ENCODE data around the gene TNIP1.

The TNIP1 gene

DNA sequence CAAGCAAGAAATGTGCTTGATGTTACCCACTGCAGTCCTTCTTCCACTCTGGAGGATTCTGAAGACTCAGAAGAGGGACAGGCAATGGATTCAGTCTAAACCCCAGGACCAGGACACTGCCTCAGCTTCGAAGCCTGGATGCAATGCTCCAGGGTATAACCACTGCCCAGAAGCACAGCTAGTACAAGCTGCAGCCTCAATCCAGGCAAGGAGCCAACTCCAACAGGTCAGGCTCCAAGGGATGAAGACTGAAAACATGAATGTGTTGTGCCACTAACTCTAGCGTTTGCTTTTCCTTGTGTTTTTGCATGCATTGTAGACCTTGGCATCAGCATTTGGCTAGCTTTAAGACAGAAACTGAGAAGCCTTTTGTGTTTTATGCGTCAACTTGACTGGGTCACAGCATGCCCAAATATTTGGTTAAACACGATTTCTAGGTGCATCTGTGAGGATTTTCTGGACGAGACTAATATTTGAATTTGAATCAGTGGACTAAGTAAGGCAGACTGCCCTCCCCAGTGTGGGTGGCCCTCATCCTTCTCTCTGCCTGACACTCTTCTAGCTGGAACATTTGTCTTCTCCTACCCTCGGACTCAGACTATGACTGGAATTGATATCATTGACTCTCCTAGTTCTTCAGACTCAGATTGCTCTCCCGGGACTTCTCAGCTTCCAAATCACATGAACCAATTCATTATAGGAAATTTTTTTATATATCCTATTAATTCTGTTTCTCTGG, 81.0 kb downstream of the TNIP1 start:
- H3K9me3 ChIP-seq (replicated peaks; ENCODE audit: low read length) = no peaks in the 10 kb centered on the region
- no peak overlapping the region for H3K4me3 ChIP-seq (ENCODE audit: low read length)
- H3K27me3 ChIP-seq (ENCODE audit: control insufficient read depth, insufficient read depth, low read length) = peaks cover 11% of the 10 kb centered on the region
- H3K4me1 ChIP-seq (ENCODE audit: control insufficient read depth, insufficient read depth, low read length) = no peaks in the 10 kb centered on the region
- no peak overlapping the region for H3K4me2 ChIP-seq (ENCODE audit: low read length)
- no peak overlapping the region for H3K9ac ChIP-seq (ENCODE audit: low read depth, low read length)
- H3K36me3 ChIP-seq (ENCODE audit: insufficient read depth, low read length) = no peaks in the 10 kb centered on the region

DNA sequence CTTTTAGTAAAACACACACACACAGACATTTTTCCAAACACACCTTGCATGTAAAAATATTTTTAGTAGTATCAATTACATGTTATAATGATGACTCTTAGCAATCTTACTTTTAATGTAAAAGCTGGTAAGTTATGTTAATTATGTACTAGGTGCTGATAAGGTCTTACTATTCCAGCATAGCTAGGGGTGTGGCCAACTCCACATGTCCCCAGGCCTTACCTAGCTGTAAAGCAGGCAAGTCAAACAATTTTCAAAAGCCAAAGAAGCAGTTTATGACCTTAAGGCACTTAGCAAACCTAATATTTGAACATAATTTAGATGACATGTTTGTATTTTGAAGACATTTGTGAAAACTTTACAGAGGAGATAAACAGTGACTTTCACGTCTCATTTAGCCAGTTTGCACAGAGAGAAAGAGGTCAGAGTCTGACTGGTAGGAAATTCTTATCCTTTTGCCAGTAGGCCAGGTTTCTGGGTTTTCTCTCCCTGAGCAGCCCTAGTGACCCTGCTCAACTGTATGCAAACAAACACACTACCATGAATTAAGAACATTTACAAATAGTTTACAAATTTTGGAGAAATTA, 86.9 kb downstream of the TNIP1 start:
- Histone ChIP-seq H3K4me3 (ENCODE audit: low read length) (no peak overlapping the region), H3K9ac (ENCODE audit: low read depth, low read length) (no peak overlapping the region), H3K9me3 (replicated peaks; ENCODE audit: low read length) (no peaks in the 10 kb centered on the region), H3K4me1 (ENCODE audit: control insufficient read depth, insufficient read depth, low read length) (no peaks in the 10 kb centered on the region), H3K36me3 (ENCODE audit: insufficient read depth, low read length) (no peaks in the 10 kb centered on the region), H3K27me3 (ENCODE audit: control insufficient read depth, insufficient read depth, low read length) (peaks cover 3% of the 10 kb centered on the region), H3K4me2 (ENCODE audit: low read length) (no peak overlapping the region)

- Histone ChIP-seq H3K4me3 (ENCODE audit: low read length) (no peak overlapping the region), H3K27me3 (ENCODE audit: control insufficient read depth, insufficient read depth, low read length) (no peaks in the 10 kb centered on the region), H3K4me2 (ENCODE audit: low read length) (no peak overlapping the region), H3K9ac (ENCODE audit: low read depth, low read length) (no peak overlapping the region), H3K36me3 (ENCODE audit: insufficient read depth, low read length) (no peaks in the 10 kb centered on the region), H3K9me3 (replicated peaks; ENCODE audit: low read length) (no peaks in the 10 kb centered on the region), H3K4me1 (ENCODE audit: control insufficient read depth, insufficient read depth, low read length) (no peaks in the 10 kb centered on the region)
Measured at GRCh38 chr5:150993422-150993821, 87.4 kb downstream of the TNIP1 start.

- no peak overlapping the region for H3K4me3 ChIP-seq (ENCODE audit: low read length)
- no peak overlapping the region for H3K9ac ChIP-seq (ENCODE audit: low read depth, low read length)
- no peak overlapping the region for H3K4me2 ChIP-seq (ENCODE audit: low read length)
- no peaks in the 10 kb centered on the region for H3K9me3 ChIP-seq (replicated peaks; ENCODE audit: low read length)
- H3K27me3 ChIP-seq (ENCODE audit: control insufficient read depth, insufficient read depth, low read length) = no peaks in the 10 kb centered on the region
- no peaks in the 10 kb centered on the region for H3K36me3 ChIP-seq (ENCODE audit: insufficient read depth, low read length)
- H3K4me1 ChIP-seq (ENCODE audit: control insufficient read depth, insufficient read depth, low read length) = no peaks in the 10 kb centered on the region
Measured at GRCh38 chr5:150992705-150993104, 88.1 kb downstream of the TNIP1 start.

DNA sequence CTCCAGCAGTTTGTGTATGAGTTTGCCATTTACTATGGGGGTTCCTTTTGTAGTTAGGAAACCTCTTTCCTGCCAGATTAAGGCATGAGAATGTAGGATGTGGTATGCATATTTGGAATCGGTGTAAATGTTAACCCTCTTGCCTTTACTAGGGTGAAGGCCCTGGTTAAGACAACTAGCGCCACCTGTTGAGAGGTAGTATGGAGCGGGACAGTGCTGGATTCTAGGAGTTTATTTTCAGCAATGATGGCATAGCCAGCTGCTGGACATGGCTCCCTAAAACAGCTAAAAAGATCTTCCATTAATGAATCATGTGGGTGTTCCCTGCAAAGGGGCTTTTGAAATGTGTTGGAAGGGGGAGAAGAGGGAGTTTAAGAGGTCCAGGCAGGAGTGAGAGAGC, 91.1 kb downstream of the TNIP1 start:
- Histone ChIP-seq H3K4me1 (ENCODE audit: control insufficient read depth, insufficient read depth, low read length) (no peaks in the 10 kb centered on the region), H3K4me2 (ENCODE audit: low read length) (no peak overlapping the region), H3K9me3 (replicated peaks; ENCODE audit: low read length) (no peaks in the 10 kb centered on the region), H3K4me3 (ENCODE audit: low read length) (no peak overlapping the region), H3K36me3 (ENCODE audit: insufficient read depth, low read length) (no peaks in the 10 kb centered on the region), H3K27me3 (ENCODE audit: control insufficient read depth, insufficient read depth, low read length) (peaks cover 7% of the 10 kb centered on the region), H3K9ac (ENCODE audit: low read depth, low read length) (no peak overlapping the region)

- Histone ChIP-seq H3K9me3 (replicated peaks; ENCODE audit: low read length) (no peaks in the 10 kb centered on the region), H3K4me2 (ENCODE audit: low read length) (no peak overlapping the region), H3K4me1 (ENCODE audit: control insufficient read depth, insufficient read depth, low read length) (no peaks in the 10 kb centered on the region), H3K4me3 (ENCODE audit: low read length) (no peak overlapping the region), H3K27me3 (ENCODE audit: control insufficient read depth, insufficient read depth, low read length) (peaks cover 7% of the 10 kb centered on the region), H3K36me3 (ENCODE audit: insufficient read depth, low read length) (no peaks in the 10 kb centered on the region), H3K9ac (ENCODE audit: low read depth, low read length) (no peak overlapping the region)
Measured at GRCh38 chr5:150987746-150988145, 93.1 kb downstream of the TNIP1 start.
